C4-2B (cell line): ENCODE results near the gene RIMBP2.

Source experiments
- H3K27ac ChIP-seq: fragments of 450-650 bp; 2 replicates; pipeline ENCODE4 v1.5.1; 2017
- CTCF ChIP-seq: fragments of 450-650 bp; conservative IDR thresholded peaks from 2 replicates; pipeline ENCODE4 v1.5.1; 2017; ENCODE audit warnings: mild to moderate bottlenecking
- ZFX ChIP-seq: fragments of 450-650 bp; IDR thresholded peaks from 2 replicates; pipeline ENCODE4 v1.6.1; 2017

The RIMBP2 gene

GRCh38 chr12:130573766-130574165, 142.3 kb downstream of the RIMBP2 start:
- H3K27ac ChIP-seq: no peak overlapping the region
- TF ChIP-seq ZFX (no peak), CTCF (no peak)

GRCh38 chr12:130573235-130573634, 142.9 kb downstream of the RIMBP2 start:
- H3K27ac ChIP-seq: no peak overlapping the region

GRCh38 chr12:130572553-130572952, 143.5 kb downstream of the RIMBP2 start:
- H3K27ac ChIP-seq: no peak overlapping the region
- TF ChIP-seq ZFX (no peak), CTCF (no peak)

More at GRCh38 chr12:130573235-130573634, 142.9 kb downstream of the RIMBP2 start:
- TF ChIP-seq CTCF (no peak), ZFX (no peak)

GRCh38 chr12:130571734-130572133, 144.4 kb downstream of the RIMBP2 start:
- TF ChIP-seq ZFX: no peak
- TF ChIP-seq CTCF: no peak
- no peak overlapping the region for H3K27ac ChIP-seq

- no peak for TF ChIP-seq CTCF
- TF ChIP-seq ZFX: no peak
- H3K27ac ChIP-seq: no peak overlapping the region
These were observed 145.0 kb downstream of the RIMBP2 start for GRCh38 chr12:130571089-130571488.

- no peak overlapping the region for H3K27ac ChIP-seq
- TF ChIP-seq CTCF (no peak), ZFX (no peak)
These were observed 146.6 kb downstream of the RIMBP2 start for GRCh38 chr12:130569521-130569920.

GRCh38 chr12:130568501-130568900, 147.6 kb downstream of the RIMBP2 start:
- no peak overlapping the region for H3K27ac ChIP-seq
- TF ChIP-seq ZFX (no peak), CTCF (no peak)
